HG02610 (cell line): ENCODE data around the gene HECA.
"Not testable (repeated sequence)": the region's sequence is repeated elsewhere in the genome, so short reads cannot be mapped to it uniquely, and the experiment has no call there.

Experiments used
- ATAC-seq: cut with Tn5 transposase; IDR thresholded peaks from one replicate; pipeline ENCODE4 v1.9.1; 2021; ENCODE audit warnings: mild to moderate bottlenecking, moderate library complexity; ENCODE audit not compliant: unreplicated experiment

HECA gene

DNA sequence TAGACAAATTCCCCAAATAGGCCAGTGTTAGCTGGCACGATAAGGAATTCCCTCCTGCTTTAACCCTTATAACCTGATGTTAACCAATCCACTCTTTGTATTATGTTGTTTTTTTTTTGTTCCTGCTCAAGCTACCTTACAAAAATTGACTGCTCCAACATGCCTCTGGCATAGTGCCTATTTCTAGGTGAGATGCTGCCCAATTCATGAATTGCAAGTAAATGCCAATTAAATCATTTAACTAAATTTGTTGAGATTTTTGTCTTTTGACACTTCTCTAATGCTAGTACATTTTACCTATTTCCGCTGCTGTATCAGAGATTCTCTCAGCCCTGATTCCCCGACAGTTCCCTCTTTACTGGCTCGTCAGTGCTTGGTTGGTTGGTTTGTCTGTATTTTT lies 66.5 kb downstream of the HECA start:
- no peak for ATAC-seq

DNA sequence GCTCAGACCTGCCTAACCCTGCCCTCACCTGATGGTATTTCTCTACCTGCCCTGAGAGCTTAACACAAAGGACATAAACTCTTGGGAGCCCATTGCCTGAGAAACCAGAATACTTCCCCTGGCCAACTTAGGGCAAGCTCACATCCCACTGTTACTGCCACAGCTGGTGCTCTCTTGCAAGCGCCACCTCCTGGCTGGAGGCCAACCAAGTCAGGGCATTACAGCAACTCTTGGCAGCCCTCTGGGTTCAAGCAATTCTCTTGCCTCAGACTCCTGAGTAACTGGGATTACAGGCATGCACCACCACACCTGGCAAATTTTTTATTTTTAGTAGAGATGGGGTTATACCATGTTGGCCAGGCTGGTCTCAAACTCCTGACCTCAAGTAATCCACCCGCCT lies 70.1 kb downstream of the HECA start:
- no peak for ATAC-seq

GRCh38 chr6:139205843-139206242 lies 71.0 kb downstream of the HECA start:
- ATAC-seq = no peak

DNA sequence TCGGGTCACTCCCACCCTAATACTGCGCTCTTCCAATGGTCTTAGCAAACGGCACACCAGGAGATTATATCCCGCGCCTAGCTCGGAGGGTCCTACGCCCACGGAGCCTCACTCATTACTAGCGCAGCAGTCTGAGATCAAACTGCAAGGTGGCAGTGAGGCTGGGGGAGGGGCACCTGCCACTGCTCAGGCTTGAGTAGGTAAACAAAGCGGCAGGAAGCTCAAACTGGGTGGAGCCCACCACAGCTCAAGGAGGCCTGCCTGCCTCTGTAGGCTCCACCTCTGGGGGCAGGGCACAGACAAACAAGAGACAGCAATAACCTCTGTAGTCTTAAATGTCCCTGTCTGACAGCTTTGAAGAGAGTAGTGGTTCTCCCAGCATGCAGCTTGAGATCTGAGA lies 75.9 kb downstream of the HECA start:
- not testable (repeated sequence) for ATAC-seq

DNA sequence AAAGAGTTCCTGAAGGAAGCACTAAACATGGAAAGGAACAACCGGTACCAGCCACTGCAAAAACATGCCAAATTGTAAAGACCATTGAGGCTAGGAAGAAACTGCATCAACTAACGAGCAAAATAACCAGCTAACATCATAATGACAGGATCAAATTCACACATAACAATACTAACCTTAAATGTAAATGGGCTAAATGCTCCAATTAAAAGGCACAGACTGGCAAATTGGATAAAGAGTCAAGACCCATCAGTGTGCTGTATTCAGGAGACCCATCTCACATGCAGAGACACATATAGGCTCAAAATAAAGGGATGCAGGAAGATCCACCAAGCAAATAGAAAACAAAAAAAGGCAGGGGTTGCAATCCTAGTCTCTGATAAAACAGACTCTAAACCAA lies 77.6 kb downstream of the HECA start:
- not testable (repeated sequence) for ATAC-seq

DNA sequence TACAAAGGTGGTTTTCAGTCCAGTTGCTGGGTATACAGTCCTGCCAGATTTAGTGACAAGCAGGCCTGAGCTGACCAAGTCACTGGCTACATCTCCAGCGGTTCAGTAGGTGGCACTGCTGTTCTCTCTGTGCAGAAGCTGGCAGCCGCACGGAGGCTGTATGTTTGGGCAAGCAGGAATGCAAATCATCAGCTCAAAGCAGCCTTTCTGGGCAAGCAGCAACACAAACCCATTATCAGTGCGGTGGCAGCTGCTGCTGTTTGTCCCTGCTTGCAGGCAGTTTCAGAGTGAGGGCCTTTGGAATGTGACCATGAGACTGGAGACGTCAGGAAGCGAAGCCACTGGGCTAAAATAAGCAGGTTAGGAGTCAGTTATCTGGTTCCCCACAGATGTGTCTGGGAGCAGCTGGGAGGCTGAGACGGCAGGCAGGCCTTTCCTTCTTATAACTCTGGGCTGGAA lies 84.4 kb downstream of the HECA start:
- ATAC-seq = peak; percentile 100

DNA sequence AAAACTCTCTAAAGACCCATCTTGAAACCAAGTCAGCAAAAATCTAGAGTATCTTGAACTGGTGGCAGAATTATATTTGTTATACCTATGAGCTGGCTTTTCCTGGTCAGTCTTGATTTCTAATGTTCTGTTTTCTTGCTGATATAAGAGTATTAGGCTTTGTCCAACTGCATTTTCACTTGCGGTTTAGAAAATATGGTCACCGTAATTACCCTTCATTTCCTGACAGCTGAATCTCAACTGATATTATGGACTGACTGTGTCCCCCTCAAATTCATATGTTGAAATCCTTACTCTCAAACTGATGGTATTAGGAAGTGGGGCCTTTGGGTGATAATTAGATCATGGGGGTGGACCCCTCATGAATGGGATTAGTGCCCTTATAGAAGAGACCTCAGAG lies 84.9 kb downstream of the HECA start:
- no peak for ATAC-seq

DNA sequence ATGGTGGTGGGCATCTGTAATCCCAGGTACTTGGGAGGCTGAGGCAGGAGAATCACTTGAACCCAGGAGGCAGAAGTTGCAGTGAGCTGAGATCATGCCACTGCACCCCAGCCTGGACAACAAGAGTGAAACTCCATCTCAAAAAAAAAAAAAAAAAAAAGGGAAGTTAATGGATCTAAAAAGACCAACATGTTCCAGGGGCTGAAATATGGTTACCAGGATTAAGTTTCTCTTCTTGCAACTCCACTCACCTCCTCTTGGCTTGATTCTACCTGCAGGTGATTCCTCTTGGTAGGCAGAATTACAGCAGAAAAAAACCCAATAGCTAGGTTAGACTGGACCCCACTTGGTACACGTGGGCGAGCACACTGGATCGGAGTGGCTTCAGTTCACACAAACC lies 93.5 kb downstream of the HECA start:
- ATAC-seq = not testable (repeated sequence)
